NOMO-1 (cell line): ENCODE data around the gene TARBP1.
A peak's percentile ranks its signal among the peaks of the same experiment; 100 is the strongest.

Experiments
- DNase-seq, 2 experiments: peaks; one replicate each; lab custom pipeline; 2025; ENCODE audit not compliant: unreplicated experiment in 2 of 2; lab: John Stamatoyannopoulos, UW

TARBP1 gene

GRCh38 chr1:234488054-234489006 lies 9.4 kb upstream of the TARBP1 start:
- peak; percentile 61 for DNase-seq

- DNase-seq = peak; percentile 53 to 86
Observed at GRCh38 chr1:234486858-234487840, 8.2 kb upstream of the TARBP1 start.

DNA sequence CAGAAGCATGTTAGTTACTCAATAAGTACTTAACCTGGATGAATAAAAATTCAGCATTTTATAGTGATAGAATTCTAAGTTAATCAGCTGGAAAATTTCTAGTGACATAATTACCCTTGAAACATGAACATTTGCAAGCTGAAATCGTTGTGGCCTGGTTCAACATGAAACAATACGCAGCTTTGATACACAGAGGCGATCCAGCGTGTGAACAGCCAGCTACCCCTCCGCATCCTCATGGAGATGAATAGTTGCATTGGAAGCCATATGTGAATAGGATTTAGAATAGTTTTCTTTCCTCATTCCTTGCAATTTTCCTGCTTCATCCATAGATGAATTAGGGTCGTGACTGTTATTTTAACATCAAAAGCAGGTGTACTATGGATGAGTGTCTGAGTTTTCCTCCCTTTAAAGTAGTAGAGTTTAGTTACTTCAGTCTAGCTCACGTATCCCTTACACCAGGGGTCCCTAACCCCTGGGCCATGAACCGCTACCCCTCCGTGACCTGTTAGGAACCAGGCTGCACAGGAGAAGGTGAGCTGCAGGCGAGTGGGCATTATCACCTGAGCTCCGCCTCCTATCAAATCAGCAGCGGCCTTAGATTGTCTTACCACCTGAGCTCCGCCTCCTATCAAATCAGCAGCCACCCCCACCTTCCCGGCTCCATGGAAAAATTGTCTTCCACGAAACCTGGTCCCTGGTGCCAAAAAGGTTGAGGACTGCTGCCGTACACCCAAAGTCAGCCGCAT lies 6.2 kb upstream of the TARBP1 start:
- no peak for DNase-seq

DNA sequence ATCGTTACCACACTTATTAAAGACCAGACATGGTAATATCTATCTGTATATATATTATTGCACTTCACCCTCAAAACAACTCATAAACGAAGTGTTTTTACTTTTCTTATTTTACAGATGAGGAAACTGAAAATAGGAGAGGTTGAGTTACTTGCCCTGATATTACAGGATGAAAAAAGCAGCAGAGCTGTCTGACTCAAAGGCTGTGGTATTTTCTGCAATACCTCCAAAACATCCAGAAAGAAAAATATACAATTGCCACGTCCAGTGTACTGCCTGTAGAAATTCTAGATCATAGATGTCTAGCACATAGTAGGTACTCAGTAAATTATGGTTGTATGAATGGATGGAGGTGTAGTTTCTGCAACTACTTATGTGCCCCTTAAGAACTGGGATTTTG lies 5.2 kb upstream of the TARBP1 start:
- no peak for DNase-seq

GRCh38 chr1:234481771-234482170 lies 2.8 kb upstream of the TARBP1 start:
- DNase-seq = no peak

- no peak for DNase-seq
Observed at GRCh38 chr1:234479866-234480265, 887 bp upstream of the TARBP1 start.

DNA sequence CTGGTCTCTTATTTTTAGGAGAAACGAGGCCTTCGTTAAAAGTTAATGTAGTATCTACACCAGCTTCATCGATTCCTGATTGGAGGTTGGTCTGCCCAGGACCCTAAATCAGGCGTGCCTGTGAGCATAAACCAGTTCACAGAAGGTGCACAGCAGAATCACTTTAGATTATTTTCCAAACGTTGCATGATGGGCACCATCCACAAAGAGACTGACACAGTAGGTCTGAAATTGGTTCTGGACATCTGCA lies 256 bp upstream of the TARBP1 start:
- no peak for DNase-seq

- DNase-seq = peak; percentile 27 to 63
Observed at GRCh38 chr1:234478152-234478480, 863 bp downstream of the TARBP1 start.

- no peak for DNase-seq
Observed at GRCh38 chr1:234477386-234478151, 1.4 kb downstream of the TARBP1 start.

DNA sequence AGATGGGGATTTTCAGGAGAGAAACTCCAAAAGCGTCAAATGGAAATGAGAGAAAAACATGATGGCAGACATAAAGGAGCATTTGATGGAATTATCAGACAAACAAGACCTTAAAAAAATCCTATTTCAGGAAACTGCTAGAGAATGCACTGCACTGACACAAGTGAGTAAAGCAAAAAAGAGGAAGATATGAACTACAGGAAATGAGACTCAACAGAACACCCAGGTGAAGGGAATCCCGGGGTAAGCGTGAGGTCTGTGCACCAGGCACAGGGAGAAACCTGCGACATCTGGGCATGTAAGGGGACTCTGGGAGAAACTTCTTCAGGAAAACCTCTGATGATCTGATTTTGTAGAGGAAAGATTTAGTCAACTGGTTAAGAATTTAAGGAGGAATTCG lies 2.8 kb downstream of the TARBP1 start:
- DNase-seq = peak in 1 of 2 experiments; percentile 41

DNA sequence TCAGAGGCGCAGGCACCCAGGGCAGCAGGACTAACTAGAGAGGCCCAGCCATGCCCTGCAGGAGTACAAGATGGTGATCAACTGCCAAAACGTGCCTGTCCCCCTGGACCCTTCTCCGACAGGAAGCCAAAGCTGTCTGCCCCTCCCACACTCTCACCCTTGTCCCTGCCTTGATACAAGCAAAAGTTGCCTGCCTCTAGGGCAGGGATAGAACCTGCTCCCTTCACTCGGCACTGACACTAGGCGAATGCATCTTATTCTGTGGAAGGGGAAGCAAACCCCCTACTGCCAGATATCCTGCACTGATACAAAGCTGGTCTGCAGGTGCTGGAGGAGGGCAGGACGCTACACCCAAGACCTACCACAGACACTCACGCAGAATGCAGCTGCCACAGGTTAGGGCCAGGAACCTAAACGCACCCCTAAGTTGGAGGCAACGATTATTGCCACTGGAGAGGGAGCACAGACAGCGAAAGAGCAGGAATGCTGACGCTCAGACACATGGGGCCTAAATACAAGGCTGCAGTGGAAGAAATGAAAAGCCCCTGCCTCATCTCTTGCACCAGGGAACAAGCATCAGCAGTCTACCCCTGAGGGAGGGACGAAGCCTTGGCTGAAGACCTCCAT lies 3.7 kb downstream of the TARBP1 start:
- no peak for DNase-seq

GRCh38 chr1:234474375-234474774 lies 4.6 kb downstream of the TARBP1 start:
- no peak for DNase-seq

DNA sequence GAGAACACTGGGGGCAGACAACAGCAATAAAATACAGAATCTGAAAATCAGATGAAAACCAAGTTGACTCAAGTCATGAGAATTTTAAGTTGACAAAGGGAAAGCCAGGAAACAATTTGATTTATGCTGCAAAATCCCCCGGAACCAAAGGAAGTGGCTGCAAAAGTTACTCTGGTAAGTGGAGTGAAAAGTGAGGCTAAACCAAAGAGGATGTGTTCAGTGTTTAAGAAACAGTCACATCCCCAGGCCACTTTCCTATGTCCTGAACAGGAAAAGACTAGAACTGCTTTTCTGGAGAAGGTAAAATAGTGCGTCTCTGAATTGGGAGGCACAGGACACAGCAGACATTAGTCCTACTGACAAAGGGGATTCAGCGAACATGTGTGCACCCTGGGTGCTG lies 5.9 kb downstream of the TARBP1 start:
- peak in 1 of 2 experiments; percentile 1 for DNase-seq

DNA sequence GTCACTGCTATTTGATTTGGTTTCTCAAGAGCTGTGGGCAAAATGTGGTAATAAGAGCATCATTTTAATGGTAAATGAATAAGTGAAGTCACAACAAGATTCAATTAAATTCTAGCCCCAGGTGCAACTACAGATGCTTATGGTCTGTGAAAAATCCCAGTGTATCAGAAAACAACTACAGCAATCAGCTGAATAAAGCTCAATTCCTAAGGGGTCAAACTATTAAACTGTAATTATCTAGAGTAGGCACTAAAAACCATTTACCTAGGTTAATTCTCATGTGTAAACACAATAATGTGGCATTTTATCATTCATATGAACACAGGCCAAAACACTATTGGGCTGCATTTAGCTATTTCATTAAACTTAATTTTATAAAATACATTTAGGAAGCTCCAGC lies 9.6 kb downstream of the TARBP1 start:
- DNase-seq = no peak

DNA sequence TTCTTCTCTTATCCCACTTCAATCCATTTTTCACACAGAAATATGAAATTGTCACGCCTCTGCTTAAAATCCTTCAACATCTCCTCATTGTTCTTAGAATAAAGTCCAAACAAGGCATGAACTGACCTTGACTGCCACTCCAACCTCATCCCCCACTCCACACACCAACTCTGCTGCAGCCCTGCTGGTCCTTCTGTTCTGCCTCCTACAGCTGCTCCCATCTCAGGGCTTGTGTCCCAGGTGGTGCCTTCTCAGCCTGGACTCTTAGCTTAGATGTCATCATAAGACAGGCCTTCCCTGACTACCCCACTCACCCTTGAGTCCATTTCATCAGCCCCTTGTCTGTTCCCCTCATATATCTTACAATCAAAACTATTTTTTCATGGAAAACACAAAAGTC lies 10.4 kb downstream of the TARBP1 start:
- no peak for DNase-seq

DNA sequence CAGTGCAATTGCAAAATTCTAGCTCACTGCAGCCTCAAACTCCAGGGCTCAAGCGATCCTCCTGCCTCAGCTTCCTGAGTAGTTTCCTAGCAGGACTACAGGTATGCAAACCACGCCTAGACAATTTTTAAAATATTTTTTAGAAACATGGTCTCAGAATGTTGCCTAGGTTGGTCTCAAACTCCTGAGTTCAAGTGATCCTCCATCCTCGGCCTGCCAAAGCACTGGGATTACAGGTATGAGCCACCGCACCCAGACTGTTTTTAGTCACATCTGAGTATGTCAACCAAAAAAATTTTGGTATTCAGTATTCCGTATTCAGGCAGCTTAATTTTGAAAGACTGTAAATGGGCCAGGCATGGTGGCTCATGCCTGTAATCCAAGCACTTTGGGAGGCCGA lies 11.2 kb downstream of the TARBP1 start:
- no peak for DNase-seq

- no peak for DNase-seq
Observed at GRCh38 chr1:234466945-234467344, 12.0 kb downstream of the TARBP1 start.

DNA sequence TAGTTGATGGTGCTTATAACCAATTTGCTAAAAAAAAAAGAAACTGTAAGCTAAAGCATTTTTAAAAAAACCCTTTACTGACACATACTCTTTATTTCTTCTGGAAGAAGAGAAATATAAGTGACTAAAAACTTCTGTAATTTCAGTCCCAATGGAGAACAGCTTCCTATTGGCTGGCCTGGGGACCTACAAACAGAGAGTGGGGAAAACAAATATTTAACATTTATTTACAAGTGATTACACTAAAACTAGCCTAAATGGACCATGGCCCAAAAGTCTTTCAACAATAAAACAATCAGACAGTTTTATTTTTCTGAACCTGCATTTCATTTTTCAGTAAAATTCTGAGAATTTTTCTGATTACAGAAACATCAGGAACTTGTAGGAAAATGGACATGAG lies 15.2 kb downstream of the TARBP1 start:
- DNase-seq = no peak

- no peak for DNase-seq
Observed at GRCh38 chr1:234460652-234461051, 18.3 kb downstream of the TARBP1 start.
